ENCODE measurements around the gene EXOSC10. TPM values are rescaled to one million over a fixed set of nuclear protein-coding genes. Genes with fewer than 3 reads are reported as not detected.
"Not testable (repeated sequence)": the region's sequence is repeated elsewhere in the genome, so short reads cannot be mapped to it uniquely, and the experiment has no call there.

EXOSC10 gene
- total and polyA plus RNA-seq, 2 experiments from 2014 or later: 52.3 to 69.3 TPM

DNA sequence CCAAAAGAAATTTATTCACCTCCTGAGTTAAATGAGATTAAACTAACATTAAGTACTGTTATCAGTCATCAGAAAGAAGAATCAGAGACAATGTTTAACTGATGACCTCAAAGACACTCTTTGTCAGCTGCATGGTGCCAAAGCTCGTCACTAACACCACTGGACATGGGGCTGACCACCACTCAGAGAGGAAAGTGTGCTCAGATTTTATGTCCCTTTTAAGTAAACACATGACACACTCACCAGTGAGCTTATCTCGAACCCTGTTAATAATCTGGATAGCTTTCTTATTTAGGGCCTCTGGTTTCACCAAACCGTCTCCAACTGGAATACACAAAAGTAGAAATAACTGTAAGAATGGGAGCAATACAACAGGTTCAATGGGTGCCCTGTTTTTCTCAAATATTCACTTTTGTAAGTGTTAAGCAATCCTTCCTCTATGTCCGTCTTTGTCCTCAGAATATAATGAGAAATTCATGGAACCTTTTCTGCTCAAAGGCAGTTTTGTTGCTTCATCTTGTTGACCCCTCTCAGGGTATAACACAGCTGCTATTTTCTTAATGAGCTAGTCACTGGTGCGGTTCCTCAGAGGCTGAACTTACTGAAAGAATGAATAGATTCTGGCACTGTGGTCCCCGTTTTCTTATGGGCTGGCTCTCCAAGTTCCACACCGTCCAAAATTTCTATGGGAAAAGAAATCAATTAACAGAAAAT is 9.5 kb upstream of the EXOSC10 start:
- peaks cover 49% of the 10 kb centered on the region for H3K36me3 ChIP-seq

GRCh38 chr1:11107599-11107998 is 7.9 kb upstream of the EXOSC10 start:
- Histone ChIP-seq H3K27me3 (no peaks in the 10 kb centered on the region), H3K4me3 (no peak overlapping the region), H3K9me3 (ENCODE audit: low read depth) (no peaks in the 10 kb centered on the region), H3K4me1 (ENCODE audit: low read depth) (no peaks in the 10 kb centered on the region), H3K27ac (no peak overlapping the region), H3K36me3 (peaks cover 39% of the 10 kb centered on the region)
- no peak for DNase-seq (ENCODE audit: low read depth in 1 of 2, low spot score in 1 of 2)
- no peak for TF ChIP-seq CTCF (IDR thresholded peaks at IDR 0.05; ENCODE audit: low read depth, low read length)

More for the DNA sequence above, 9.5 kb upstream of the EXOSC10 start:
- Histone ChIP-seq H3K9me3 (ENCODE audit: low read depth) (no peaks in the 10 kb centered on the region), H3K27me3 (no peaks in the 10 kb centered on the region), H3K27ac (peak overlapping the region; percentile 71), H3K4me3 (no peak overlapping the region), H3K4me1 (ENCODE audit: low read depth) (no peaks in the 10 kb centered on the region)
- no peak for DNase-seq (ENCODE audit: low read depth in 1 of 2, low spot score in 1 of 2)
- no peak for TF ChIP-seq CTCF (IDR thresholded peaks at IDR 0.05; ENCODE audit: low read depth, low read length)

DNA sequence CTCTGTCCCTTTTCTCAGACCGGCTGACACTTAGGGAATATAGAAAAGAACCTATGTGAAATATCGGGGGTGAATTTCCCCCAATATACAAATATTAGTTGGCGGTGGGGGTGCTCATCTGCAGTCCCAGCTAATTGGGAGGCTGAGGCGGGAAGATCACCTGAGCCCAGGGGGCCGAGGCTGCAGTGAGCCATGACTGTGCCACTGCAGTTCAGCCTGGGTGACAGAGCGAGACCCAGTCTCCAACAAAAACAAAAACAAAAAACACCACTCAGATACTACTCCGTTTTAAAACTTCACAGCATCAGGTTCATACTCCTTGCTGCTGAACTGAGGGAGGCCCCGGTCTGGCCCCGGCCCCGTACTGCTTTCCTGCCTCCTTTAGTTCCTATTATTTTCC is 5.9 kb upstream of the EXOSC10 start:
- Histone ChIP-seq H3K36me3 (peaks cover 26% of the 10 kb centered on the region), H3K27me3 (no peaks in the 10 kb centered on the region), H3K4me1 (ENCODE audit: low read depth) (no peaks in the 10 kb centered on the region), H3K4me3 (no peak overlapping the region), H3K9me3 (ENCODE audit: low read depth) (no peaks in the 10 kb centered on the region), H3K27ac (no peak overlapping the region)
- DNase-seq (ENCODE audit: low read depth in 1 of 2, low spot score in 1 of 2): no peak
- TF ChIP-seq CTCF (IDR thresholded peaks at IDR 0.05; ENCODE audit: low read depth, low read length): no peak

DNA sequence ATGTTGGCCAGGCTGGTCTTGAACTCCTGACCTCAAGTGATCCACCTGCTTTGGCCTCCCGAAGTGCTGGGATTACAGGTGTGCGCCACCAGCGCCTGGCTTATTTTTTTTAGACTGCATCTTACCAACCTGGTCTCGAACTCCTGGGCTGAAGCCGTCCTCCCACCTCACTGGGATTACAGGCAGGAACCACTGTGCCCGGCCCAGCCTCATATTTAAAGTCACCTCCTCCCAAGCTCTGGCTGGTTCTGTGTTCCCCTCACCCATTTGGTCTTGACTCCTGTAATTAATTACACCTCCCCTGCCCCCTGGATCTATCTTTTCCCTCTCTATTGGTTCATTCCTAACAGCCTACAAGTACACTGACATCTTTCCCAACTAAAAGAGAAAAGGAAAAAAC is 1.7 kb upstream of the EXOSC10 start:
- no peak for DNase-seq (ENCODE audit: low read depth in 1 of 2, low spot score in 1 of 2)
- peaks cover 21% of the 10 kb centered on the region for H3K36me3 ChIP-seq
- TF ChIP-seq CTCF (IDR thresholded peaks at IDR 0.05; ENCODE audit: low read depth, low read length): no peak

GRCh38 chr1:11100806-11101205 is 1.1 kb upstream of the EXOSC10 start:
- H3K27me3 ChIP-seq; H3K9me3 ChIP-seq (ENCODE audit: low read depth); DNase-seq (ENCODE audit: low read depth in 1 of 2, low spot score in 1 of 2); H3K4me3 ChIP-seq; H3K27ac ChIP-seq; H3K4me1 ChIP-seq (ENCODE audit: low read depth): not testable (repeated sequence)
- peaks cover 15% of the 10 kb centered on the region for H3K36me3 ChIP-seq

More for the DNA sequence above, 1.7 kb upstream of the EXOSC10 start:
- Histone ChIP-seq H3K4me3 (no peak overlapping the region), H3K4me1 (ENCODE audit: low read depth) (peaks cover 9% of the 10 kb centered on the region), H3K9me3 (ENCODE audit: low read depth) (no peaks in the 10 kb centered on the region), H3K27me3 (no peaks in the 10 kb centered on the region), H3K27ac (peak overlapping the region; percentile 30)

- no peak for TF ChIP-seq CTCF (IDR thresholded peaks at IDR 0.05; ENCODE audit: low read depth, low read length)
- Histone ChIP-seq H3K4me1 (ENCODE audit: low read depth) (peaks cover 9% of the 10 kb centered on the region), H3K27ac (peak overlapping the region; percentile 95), H3K36me3 (peaks cover 20% of the 10 kb centered on the region), H3K27me3 (no peaks in the 10 kb centered on the region), H3K9me3 (ENCODE audit: low read depth) (no peaks in the 10 kb centered on the region), H3K4me3 (peak overlapping the region; percentile 98)
- no peak for DNase-seq (ENCODE audit: low read depth in 1 of 2, low spot score in 1 of 2)
Observed at GRCh38 chr1:11100149-11100493, 452 bp upstream of the EXOSC10 start.
